NCI-H2196 (cell line): ENCODE results near the gene CDC34.

Source experiments
- DNase-seq: peaks from one replicate; lab custom pipeline; 2025; ENCODE audit not compliant: unreplicated experiment; lab: John Stamatoyannopoulos, UW

Gene CDC34

GRCh38 chr19:588093-588740, 56.7 kb downstream of the CDC34 start:
- peak; percentile 96 for DNase-seq

- DNase-seq, result peak; percentile 44
These were observed 57.5 kb downstream of the CDC34 start for GRCh38 chr19:588741-589692.

GRCh38 chr19:589693-590395, 58.3 kb downstream of the CDC34 start, which contains the start of gene HCN2:
Gene HCN2 (plus strand): TSS chr19:589881. CDS start chr19:589946, 65 bp downstream.
- no peak for DNase-seq

- DNase-seq, result peak; percentile 23
These were observed 58.8 kb downstream of the CDC34 start for GRCh38 chr19:590396-590745.

- no peak for DNase-seq
These were observed 59.2 kb downstream of the CDC34 start for GRCh38 chr19:590750-591098.

- DNase-seq, result no peak
These were observed 59.8 kb downstream of the CDC34 start for GRCh38 chr19:591099-591958.
